Effector memory CD8-positive, alpha-beta T cell (primary cell): ENCODE measurements around the gene INSM1.
"Not testable (repeated sequence)": the region's sequence is repeated elsewhere in the genome, so short reads cannot be mapped to it uniquely, and the experiment has no call there.

Experiments used
- ATAC-seq: fragments of 150-1000 bp; cut with Tn5 transposase; replicated peaks from 2 replicates; pipeline ENCODE4 v1.10.0; 2021; ENCODE audit warnings: mild to moderate bottlenecking, moderate library complexity
- DNase-seq, 3 experiments: peaks; one replicate each; pipeline ENCODE4 v3.0.0; 2021
- H3K27ac Mint-ChIP-seq, 2 donors: one replicate each; pipeline ENCODE4 v1.8.0; 2022; ENCODE audit warnings: mild to moderate bottlenecking in 2 of 2, mixed read lengths in 2 of 2, moderate library complexity in 2 of 2
- H3K27me3 Mint-ChIP-seq, 2 donors: one replicate each; pipeline ENCODE4 v1.8.0; 2022; ENCODE audit warnings: mixed read lengths in 2 of 2
- H3K36me3 Mint-ChIP-seq: one replicate; pipeline ENCODE4 v1.8.0; 2022; ENCODE audit warnings: mild to moderate bottlenecking, moderate library complexity, mixed read lengths; ENCODE audit not compliant: insufficient read depth
- H3K4me1 Mint-ChIP-seq, 2 donors: one replicate each; pipeline ENCODE4 v1.8.0; 2022; ENCODE audit warnings: low read depth in 2 of 2, mixed read lengths in 2 of 2
- H3K4me3 Mint-ChIP-seq, 2 donors: one replicate each; pipeline ENCODE4 v1.8.0; 2022; ENCODE audit warnings: mild to moderate bottlenecking in 2 of 2, mixed read lengths in 2 of 2, moderate library complexity in 2 of 2
- H3K9me3 Mint-ChIP-seq, 2 donors: one replicate each; pipeline ENCODE4 v1.8.0; 2022; ENCODE audit warnings: mixed read lengths in 2 of 2

INSM1 gene

GRCh38 chr20:20340443-20340842 is 27.5 kb upstream of the INSM1 start:
- DNase-seq (no peak), ATAC-seq (no peak)
- Mint-ChIP-seq H3K36me3 (no peaks in the 10 kb centered on the region), H3K27ac (no peak overlapping the region), H3K27me3 (peaks cover 19 to 31% of the 10 kb centered on the region in 2 donors), H3K9me3 (peaks cover 3 to 11% of the 10 kb centered on the region in 2 donors), H3K4me1 (no peaks in the 10 kb centered on the region), H3K4me3 (no peak overlapping the region)

GRCh38 chr20:20341371-20341770 is 26.5 kb upstream of the INSM1 start:
- Mint-ChIP-seq H3K27me3 (peaks cover 19 to 26% of the 10 kb centered on the region in 2 donors), H3K36me3 (no peaks in the 10 kb centered on the region), H3K4me1 (no peaks in the 10 kb centered on the region), H3K27ac (no peak overlapping the region), H3K4me3 (no peak overlapping the region), H3K9me3 (peaks cover 3 to 11% of the 10 kb centered on the region in 2 donors)
- DNase-seq = no peak
- ATAC-seq = no peak

GRCh38 chr20:20342066-20342465 is 25.8 kb upstream of the INSM1 start:
- DNase-seq (no peak), ATAC-seq (no peak)
- Mint-ChIP-seq H3K27me3 (peaks cover 19 to 26% of the 10 kb centered on the region in 2 donors), H3K36me3 (no peaks in the 10 kb centered on the region), H3K4me1 (no peaks in the 10 kb centered on the region), H3K9me3 (peaks cover under 1 to 6% of the 10 kb centered on the region in 2 donors), H3K27ac (no peak overlapping the region), H3K4me3 (no peak overlapping the region)

- Mint-ChIP-seq H3K4me3 (no peak overlapping the region), H3K4me1 (no peaks in the 10 kb centered on the region), H3K27me3 (peaks cover 30% of the 10 kb centered on the region in 2 donors), H3K36me3 (no peaks in the 10 kb centered on the region), H3K27ac (no peak overlapping the region), H3K9me3 (no peaks in the 10 kb centered on the region)
- ATAC-seq (no peak), DNase-seq (no peak)
These were observed 24.0 kb upstream of the INSM1 start for GRCh38 chr20:20343932-20344331.

- Mint-ChIP-seq H3K27ac (no peak overlapping the region), H3K4me3 (no peak overlapping the region), H3K36me3 (no peaks in the 10 kb centered on the region), H3K27me3 (peaks cover 35 to 36% of the 10 kb centered on the region in 2 donors), H3K9me3 (no peaks in the 10 kb centered on the region), H3K4me1 (no peaks in the 10 kb centered on the region)
- no peak for DNase-seq
- ATAC-seq = no peak
These were observed 23.4 kb upstream of the INSM1 start for GRCh38 chr20:20344476-20344875.

- Mint-ChIP-seq H3K27ac (peak overlapping the region; percentile 71 to 75), H3K27me3 (peaks cover 37 to 53% of the 10 kb centered on the region in 2 donors), H3K4me3 (no peak overlapping the region), H3K36me3 (no peaks in the 10 kb centered on the region), H3K9me3 (peaks cover 0 to 2% of the 10 kb centered on the region in 2 donors), H3K4me1 (no peaks in the 10 kb centered on the region)
- ATAC-seq (no peak), DNase-seq (no peak)
These were observed 14.3 kb upstream of the INSM1 start for GRCh38 chr20:20353576-20353975.

GRCh38 chr20:20355503-20355902 is 12.4 kb upstream of the INSM1 start:
- H3K36me3 Mint-ChIP-seq, H3K9me3 Mint-ChIP-seq, DNase-seq, H3K4me3 Mint-ChIP-seq, H3K27ac Mint-ChIP-seq, ATAC-seq: not testable (repeated sequence)
- Mint-ChIP-seq H3K4me1 (peaks cover 7 to 11% of the 10 kb centered on the region in 2 donors), H3K27me3 (peaks cover 29 to 47% of the 10 kb centered on the region in 2 donors)

GRCh38 chr20:20358801-20359200 is 9.1 kb upstream of the INSM1 start:
- Mint-ChIP-seq H3K4me1 (peaks cover 17 to 29% of the 10 kb centered on the region in 2 donors), H3K36me3 (no peaks in the 10 kb centered on the region), H3K4me3 (no peak overlapping the region), H3K27me3 (peaks cover 37 to 55% of the 10 kb centered on the region in 2 donors), H3K27ac (no peak overlapping the region), H3K9me3 (peaks cover 0 to 2% of the 10 kb centered on the region in 2 donors)
- ATAC-seq (no peak), DNase-seq (no peak)

- Mint-ChIP-seq H3K4me1 (peaks cover 21 to 32% of the 10 kb centered on the region in 2 donors), H3K27ac (peak overlapping the region in 1 of 2 donors; percentile 65), H3K27me3 (peaks cover 41 to 57% of the 10 kb centered on the region in 2 donors), H3K36me3 (no peaks in the 10 kb centered on the region), H3K9me3 (no peaks in the 10 kb centered on the region), H3K4me3 (peak overlapping the region; percentile 44 to 76)
- no peak for DNase-seq
- no peak for ATAC-seq
These were observed 8.3 kb upstream of the INSM1 start for GRCh38 chr20:20359628-20360027.

GRCh38 chr20:20360464-20360863 is 7.4 kb upstream of the INSM1 start:
- Mint-ChIP-seq H3K27ac (no peak overlapping the region), H3K36me3 (peaks cover 3% of the 10 kb centered on the region), H3K4me1 (peaks cover 21 to 34% of the 10 kb centered on the region in 2 donors), H3K27me3 (peaks cover 49 to 62% of the 10 kb centered on the region in 2 donors), H3K4me3 (peak overlapping the region; percentile 76 to 80), H3K9me3 (no peaks in the 10 kb centered on the region)
- DNase-seq = no peak
- peak; percentile 74 for ATAC-seq

- H3K36me3 Mint-ChIP-seq = peaks cover 3% of the 10 kb centered on the region
- no peaks in the 10 kb centered on the region for H3K9me3 Mint-ChIP-seq
- H3K27ac Mint-ChIP-seq = no peak overlapping the region
- H3K4me1 Mint-ChIP-seq = peaks cover 23 to 40% of the 10 kb centered on the region in 2 donors
- H3K27me3 Mint-ChIP-seq = peaks cover 65 to 85% of the 10 kb centered on the region in 2 donors
- no peak for ATAC-seq
- DNase-seq = no peak
- peak overlapping the region; percentile 9 to 21 for H3K4me3 Mint-ChIP-seq
These were observed 5.0 kb upstream of the INSM1 start for GRCh38 chr20:20362774-20363433.

GRCh38 chr20:20363434-20363798 is 4.5 kb upstream of the INSM1 start:
- Mint-ChIP-seq H3K27me3 (peaks cover 65 to 85% of the 10 kb centered on the region in 2 donors), H3K9me3 (no peaks in the 10 kb centered on the region), H3K4me1 (peaks cover 23 to 40% of the 10 kb centered on the region in 2 donors), H3K4me3 (peak overlapping the region; percentile 9 to 21), H3K27ac (no peak overlapping the region), H3K36me3 (peaks cover 3% of the 10 kb centered on the region)
- ATAC-seq (no peak), DNase-seq (no peak)

GRCh38 chr20:20363799-20364592 is 3.9 kb upstream of the INSM1 start:
- H3K9me3 Mint-ChIP-seq = no peaks in the 10 kb centered on the region
- peaks cover 65 to 85% of the 10 kb centered on the region in 2 donors for H3K27me3 Mint-ChIP-seq
- no peak overlapping the region for H3K27ac Mint-ChIP-seq
- H3K36me3 Mint-ChIP-seq = peaks cover 3% of the 10 kb centered on the region
- H3K4me1 Mint-ChIP-seq = peaks cover 23 to 40% of the 10 kb centered on the region in 2 donors
- peak overlapping the region; percentile 9 to 40 for H3K4me3 Mint-ChIP-seq
- no peak for DNase-seq
- no peak for ATAC-seq
